HL-60 (cell line): ENCODE data around the gene FADS6.

Experiments
- CTCF ChIP-seq: IDR thresholded peaks from one replicate; pipeline ENCODE4 v1.5.1; 2011; ENCODE audit warnings: low read length, control low read depth, inconsistent platforms; ENCODE audit not compliant: insufficient read depth
- GABPA ChIP-seq: IDR thresholded peaks from 2 replicates; pipeline ENCODE4 v1.6.1; 2012; ENCODE audit warnings: low read depth
- POLR2AphosphoS5 ChIP-seq: IDR thresholded peaks from 2 replicates; pipeline ENCODE4 v1.6.1; 2012; ENCODE audit warnings: low read depth
- REST ChIP-seq: IDR thresholded peaks from 2 replicates; pipeline ENCODE4 v1.6.1; 2012; ENCODE audit warnings: low read depth; ENCODE audit not compliant: insufficient replicate concordance

- TF ChIP-seq CTCF (no peak), POLR2AphosphoS5 (no peak), GABPA (no peak), REST (no peak)
These were observed 25.5 kb upstream of the FADS6 start for GRCh38 chr17:74918906-74919305.
